ENCODE data around the gene DEPP1. TPM values are rescaled to one million over a fixed set of nuclear protein-coding genes. Genes with fewer than 3 reads are reported as not detected.

Gene DEPP1
- total RNA-seq, 1 donor from 2014 or later = 25.7 TPM

GRCh38 chr10:44954962-44955361 lies 23.6 kb downstream of the DEPP1 start:
- no peaks in the 10 kb centered on the region for H3K9me3 Mint-ChIP-seq
- TF ChIP-seq CTCF (conservative IDR thresholded peaks at IDR 0.05) = no peak
- H3K4me3 Mint-ChIP-seq = no peak overlapping the region
- no peak overlapping the region for H3K27ac Mint-ChIP-seq
- H3K36me3 Mint-ChIP-seq = peaks cover 9% of the 10 kb centered on the region
- no peak for DNase-seq (ENCODE audit: extremely low spot score, unreplicated experiment)
- peaks cover 33% of the 10 kb centered on the region for H3K4me1 Mint-ChIP-seq (ENCODE audit: unreplicated experiment)
- H3K27me3 Mint-ChIP-seq = no peaks in the 10 kb centered on the region

DNA sequence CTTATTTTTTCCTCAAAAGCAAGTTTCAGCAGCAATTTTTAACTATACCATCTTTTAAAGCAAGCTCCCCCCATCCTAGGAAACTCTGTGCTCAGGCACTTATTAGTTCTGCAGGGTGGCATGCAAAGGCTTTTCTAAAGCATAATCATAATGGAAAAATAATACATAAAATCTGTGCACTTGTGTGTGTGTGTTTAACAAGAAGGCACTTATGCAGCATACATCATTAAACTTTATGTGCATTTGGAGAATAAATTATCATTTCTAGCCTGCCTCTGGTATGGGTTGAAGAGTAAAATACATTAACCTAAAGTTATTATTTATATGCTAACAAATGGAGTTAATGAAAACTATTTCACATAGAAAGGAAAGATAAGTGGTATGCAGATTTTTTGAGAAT lies 24.6 kb downstream of the DEPP1 start:
- TF ChIP-seq CTCF (conservative IDR thresholded peaks at IDR 0.05) = no peak
- Mint-ChIP-seq H3K36me3 (peaks cover 9% of the 10 kb centered on the region), H3K27me3 (no peaks in the 10 kb centered on the region), H3K4me1 (ENCODE audit: unreplicated experiment) (peaks cover 40% of the 10 kb centered on the region), H3K27ac (no peak overlapping the region), H3K9me3 (no peaks in the 10 kb centered on the region), H3K4me3 (no peak overlapping the region)
- no peak for DNase-seq (ENCODE audit: extremely low spot score, unreplicated experiment)

- no peaks in the 10 kb centered on the region for H3K27me3 Mint-ChIP-seq
- peaks cover 9% of the 10 kb centered on the region for H3K36me3 Mint-ChIP-seq
- peaks cover 29% of the 10 kb centered on the region for H3K4me1 Mint-ChIP-seq (ENCODE audit: unreplicated experiment)
- H3K9me3 Mint-ChIP-seq = no peaks in the 10 kb centered on the region
- peak overlapping the region; percentile 39 for H3K4me3 Mint-ChIP-seq
- H3K27ac Mint-ChIP-seq = no peak overlapping the region
- peak; percentile 22 for DNase-seq (ENCODE audit: extremely low spot score, unreplicated experiment)
- TF ChIP-seq CTCF (conservative IDR thresholded peaks at IDR 0.05) = no peak
These were observed 25.8 kb downstream of the DEPP1 start for GRCh38 chr10:44952779-44953231.

DNA sequence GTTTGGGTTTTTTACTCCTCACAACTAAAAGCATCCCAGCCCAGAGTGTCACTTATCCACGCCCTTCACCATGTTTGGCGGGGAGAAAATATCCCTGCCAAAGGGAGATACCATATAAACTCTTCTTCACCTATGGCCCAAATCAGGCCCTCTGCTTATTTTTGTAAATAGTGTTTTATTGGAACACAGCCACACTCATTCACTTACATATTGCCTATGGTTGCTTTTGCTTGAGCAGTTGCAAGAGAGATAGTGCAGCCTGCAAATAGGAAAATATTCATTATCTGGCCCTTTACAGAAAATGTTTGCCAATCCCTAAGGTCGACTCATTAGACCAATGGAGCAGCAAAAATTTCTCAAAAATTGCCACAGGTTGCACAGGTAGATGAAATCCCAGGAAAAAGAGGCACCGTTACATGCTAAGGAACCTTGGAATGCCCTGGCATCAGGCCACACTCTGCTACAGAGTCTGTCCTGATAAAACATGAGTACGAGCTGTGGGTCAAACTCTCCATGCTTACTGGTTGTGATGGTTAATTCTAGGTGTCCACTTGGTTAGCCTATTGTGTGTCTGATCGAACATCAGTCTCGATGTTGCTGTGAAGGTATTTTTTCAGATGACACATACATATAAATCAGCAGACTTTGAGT lies 26.9 kb downstream of the DEPP1 start:
- DNase-seq (ENCODE audit: extremely low spot score, unreplicated experiment) = no peak
- TF ChIP-seq CTCF (conservative IDR thresholded peaks at IDR 0.05) = no peak
- H3K36me3 Mint-ChIP-seq = peaks cover 6% of the 10 kb centered on the region

GRCh38 chr10:44950326-44951225 lies 28.0 kb downstream of the DEPP1 start:
- H3K4me3 Mint-ChIP-seq = no peak overlapping the region
- H3K9me3 Mint-ChIP-seq = no peaks in the 10 kb centered on the region
- peaks cover 26% of the 10 kb centered on the region for H3K4me1 Mint-ChIP-seq (ENCODE audit: unreplicated experiment)
- peak; percentile 39 for DNase-seq (ENCODE audit: extremely low spot score, unreplicated experiment)
- H3K27ac Mint-ChIP-seq = no peak overlapping the region
- TF ChIP-seq CTCF (conservative IDR thresholded peaks at IDR 0.05) = no peak
- no peaks in the 10 kb centered on the region for H3K27me3 Mint-ChIP-seq
- no peaks in the 10 kb centered on the region for H3K36me3 Mint-ChIP-seq

More for the DNA sequence above, 26.9 kb downstream of the DEPP1 start:
- Mint-ChIP-seq H3K4me3 (no peak overlapping the region), H3K4me1 (ENCODE audit: unreplicated experiment) (peaks cover 26% of the 10 kb centered on the region), H3K27ac (no peak overlapping the region), H3K27me3 (no peaks in the 10 kb centered on the region), H3K9me3 (no peaks in the 10 kb centered on the region)
